ENCODE results near the gene C16orf74. TPM values are rescaled to one million over a fixed set of nuclear protein-coding genes. Genes with fewer than 3 reads are reported as not detected.

C16orf74 gene
- total RNA-seq, 1 experiment from 2014 or later = 7.7 TPM

GRCh38 chr16:85784813-85785212, 33.9 kb upstream of the C16orf74 start:
- H3K9me3 ChIP-seq (replicated peaks) = no peaks in the 10 kb centered on the region
- H3K36me3 ChIP-seq = peaks cover 81% of the 10 kb centered on the region
- H3K27ac ChIP-seq = no peak overlapping the region
- no peaks in the 10 kb centered on the region for H3K27me3 ChIP-seq (replicated peaks)
- no peaks in the 10 kb centered on the region for H3K4me1 ChIP-seq (replicated peaks)
- no peak overlapping the region for H3K4me3 ChIP-seq
- DNase-seq (ENCODE audit: low read depth in 1 of 2, low spot score in 2 of 2) = no peak

- no peak for DNase-seq (ENCODE audit: low read depth in 1 of 2, low spot score in 2 of 2)
- peaks cover 85% of the 10 kb centered on the region for H3K36me3 ChIP-seq
- H3K4me3 ChIP-seq = no peak overlapping the region
- peaks cover 6% of the 10 kb centered on the region for H3K4me1 ChIP-seq (replicated peaks)
- H3K27ac ChIP-seq = no peak overlapping the region
- H3K9me3 ChIP-seq (replicated peaks) = no peaks in the 10 kb centered on the region
- H3K27me3 ChIP-seq (replicated peaks) = no peaks in the 10 kb centered on the region
Measured at GRCh38 chr16:85783441-85783840, 32.5 kb upstream of the C16orf74 start.

GRCh38 chr16:85782451-85782850, 31.6 kb upstream of the C16orf74 start:
- Histone ChIP-seq H3K9me3 (replicated peaks) (no peaks in the 10 kb centered on the region), H3K36me3 (peaks cover 81% of the 10 kb centered on the region), H3K27ac (no peak overlapping the region), H3K4me3 (no peak overlapping the region), H3K4me1 (replicated peaks) (peaks cover 16% of the 10 kb centered on the region), H3K27me3 (replicated peaks) (no peaks in the 10 kb centered on the region)
- no peak for DNase-seq (ENCODE audit: low read depth in 1 of 2, low spot score in 2 of 2)

- DNase-seq (ENCODE audit: low read depth in 1 of 2, low spot score in 2 of 2) = no peak
- no peaks in the 10 kb centered on the region for H3K9me3 ChIP-seq (replicated peaks)
- H3K27me3 ChIP-seq (replicated peaks) = no peaks in the 10 kb centered on the region
- peaks cover 81% of the 10 kb centered on the region for H3K36me3 ChIP-seq
- H3K27ac ChIP-seq = no peak overlapping the region
- peaks cover 18% of the 10 kb centered on the region for H3K4me1 ChIP-seq (replicated peaks)
- H3K4me3 ChIP-seq = no peak overlapping the region
Measured at GRCh38 chr16:85781695-85782370, 30.9 kb upstream of the C16orf74 start.

GRCh38 chr16:85781156-85781555, 30.3 kb upstream of the C16orf74 start:
- no peaks in the 10 kb centered on the region for H3K9me3 ChIP-seq (replicated peaks)
- no peak overlapping the region for H3K27ac ChIP-seq
- H3K4me1 ChIP-seq (replicated peaks) = peaks cover 18% of the 10 kb centered on the region
- H3K27me3 ChIP-seq (replicated peaks) = no peaks in the 10 kb centered on the region
- peaks cover 81% of the 10 kb centered on the region for H3K36me3 ChIP-seq
- DNase-seq (ENCODE audit: low read depth in 1 of 2, low spot score in 2 of 2) = no peak
- no peak overlapping the region for H3K4me3 ChIP-seq

GRCh38 chr16:85780281-85780680, 29.4 kb upstream of the C16orf74 start:
- DNase-seq (ENCODE audit: low read depth in 1 of 2, low spot score in 2 of 2) = no peak
- no peaks in the 10 kb centered on the region for H3K9me3 ChIP-seq (replicated peaks)
- H3K4me3 ChIP-seq = no peak overlapping the region
- H3K27me3 ChIP-seq (replicated peaks) = no peaks in the 10 kb centered on the region
- H3K36me3 ChIP-seq = peaks cover 79% of the 10 kb centered on the region
- H3K4me1 ChIP-seq (replicated peaks) = peaks cover 18% of the 10 kb centered on the region
- H3K27ac ChIP-seq = no peak overlapping the region

- no peaks in the 10 kb centered on the region for H3K27me3 ChIP-seq (replicated peaks)
- H3K4me3 ChIP-seq = no peak overlapping the region
- H3K27ac ChIP-seq = no peak overlapping the region
- H3K9me3 ChIP-seq (replicated peaks) = no peaks in the 10 kb centered on the region
- DNase-seq (ENCODE audit: low read depth in 1 of 2, low spot score in 2 of 2) = no peak
- peaks cover 80% of the 10 kb centered on the region for H3K36me3 ChIP-seq
- H3K4me1 ChIP-seq (replicated peaks) = peaks cover 18% of the 10 kb centered on the region
Measured at GRCh38 chr16:85778873-85779272, 28.0 kb upstream of the C16orf74 start.

GRCh38 chr16:85777583-85778310, 26.9 kb upstream of the C16orf74 start:
- peaks cover 18% of the 10 kb centered on the region for H3K4me1 ChIP-seq (replicated peaks)
- H3K9me3 ChIP-seq (replicated peaks) = no peaks in the 10 kb centered on the region
- H3K4me3 ChIP-seq = no peak overlapping the region
- H3K36me3 ChIP-seq = peaks cover 74% of the 10 kb centered on the region
- H3K27me3 ChIP-seq (replicated peaks) = no peaks in the 10 kb centered on the region
- H3K27ac ChIP-seq = no peak overlapping the region
- DNase-seq (ENCODE audit: low read depth in 1 of 2, low spot score in 2 of 2) = peak; percentile 80 to 83

- no peak overlapping the region for H3K27ac ChIP-seq
- no peaks in the 10 kb centered on the region for H3K27me3 ChIP-seq (replicated peaks)
- H3K9me3 ChIP-seq (replicated peaks) = no peaks in the 10 kb centered on the region
- H3K4me1 ChIP-seq (replicated peaks) = peaks cover 18% of the 10 kb centered on the region
- no peak overlapping the region for H3K4me3 ChIP-seq
- DNase-seq (ENCODE audit: low read depth in 1 of 2, low spot score in 2 of 2) = no peak
- H3K36me3 ChIP-seq = peaks cover 55% of the 10 kb centered on the region
Measured at GRCh38 chr16:85774811-85775210, 23.9 kb upstream of the C16orf74 start.

- H3K9me3 ChIP-seq (replicated peaks) = no peaks in the 10 kb centered on the region
Measured at GRCh38 chr16:85774136-85774535, 23.2 kb upstream of the C16orf74 start.

GRCh38 chr16:85773044-85773443, 22.1 kb upstream of the C16orf74 start:
- Histone ChIP-seq H3K4me1 (replicated peaks) (peaks cover 19% of the 10 kb centered on the region), H3K4me3 (no peak overlapping the region), H3K27me3 (replicated peaks) (no peaks in the 10 kb centered on the region), H3K9me3 (replicated peaks) (no peaks in the 10 kb centered on the region), H3K36me3 (peaks cover 37% of the 10 kb centered on the region), H3K27ac (no peak overlapping the region)
- no peak for DNase-seq (ENCODE audit: low read depth in 1 of 2, low spot score in 2 of 2)

More at GRCh38 chr16:85774136-85774535, 23.2 kb upstream of the C16orf74 start:
- peaks cover 48% of the 10 kb centered on the region for H3K36me3 ChIP-seq
- no peak for DNase-seq (ENCODE audit: low read depth in 1 of 2, low spot score in 2 of 2)
- H3K4me1 ChIP-seq (replicated peaks) = peaks cover 18% of the 10 kb centered on the region
- H3K27ac ChIP-seq = no peak overlapping the region
- H3K4me3 ChIP-seq = no peak overlapping the region
- H3K27me3 ChIP-seq (replicated peaks) = no peaks in the 10 kb centered on the region

GRCh38 chr16:85770741-85771140, 19.8 kb upstream of the C16orf74 start:
- H3K27me3 ChIP-seq (replicated peaks) = no peaks in the 10 kb centered on the region
- H3K27ac ChIP-seq = no peak overlapping the region
- peaks cover 20% of the 10 kb centered on the region for H3K36me3 ChIP-seq
- H3K4me1 ChIP-seq (replicated peaks) = peaks cover 23% of the 10 kb centered on the region
- no peak overlapping the region for H3K4me3 ChIP-seq
- DNase-seq (ENCODE audit: low read depth in 1 of 2, low spot score in 2 of 2) = no peak
- no peaks in the 10 kb centered on the region for H3K9me3 ChIP-seq (replicated peaks)

GRCh38 chr16:85768199-85768598, 17.3 kb upstream of the C16orf74 start:
- H3K4me3 ChIP-seq = no peak overlapping the region
- DNase-seq (ENCODE audit: low read depth in 1 of 2, low spot score in 2 of 2) = peak; percentile 53 to 63
- peaks cover 7% of the 10 kb centered on the region; the same call in 1 of the 2 replicates for H3K36me3 ChIP-seq
- H3K9me3 ChIP-seq (replicated peaks) = no peaks in the 10 kb centered on the region
- no peaks in the 10 kb centered on the region for H3K27me3 ChIP-seq (replicated peaks)
- peaks cover 23% of the 10 kb centered on the region for H3K4me1 ChIP-seq (replicated peaks)
- H3K27ac ChIP-seq = peak overlapping the region; percentile 86

- peak; percentile 85 to 91 for DNase-seq (ENCODE audit: low read depth in 1 of 2, low spot score in 2 of 2)
- peak overlapping the region; percentile 86 for H3K27ac ChIP-seq
- peaks cover 23% of the 10 kb centered on the region for H3K4me1 ChIP-seq (replicated peaks)
- H3K27me3 ChIP-seq (replicated peaks) = no peaks in the 10 kb centered on the region
- no peak overlapping the region for H3K4me3 ChIP-seq
- peaks cover 7% of the 10 kb centered on the region; the same call in 1 of the 2 replicates for H3K36me3 ChIP-seq
- H3K9me3 ChIP-seq (replicated peaks) = no peaks in the 10 kb centered on the region
Measured at GRCh38 chr16:85767531-85767930, 16.6 kb upstream of the C16orf74 start.

Measured in SJSA1 (cell line).